ENCODE results near the gene SMYD3.

DNA sequence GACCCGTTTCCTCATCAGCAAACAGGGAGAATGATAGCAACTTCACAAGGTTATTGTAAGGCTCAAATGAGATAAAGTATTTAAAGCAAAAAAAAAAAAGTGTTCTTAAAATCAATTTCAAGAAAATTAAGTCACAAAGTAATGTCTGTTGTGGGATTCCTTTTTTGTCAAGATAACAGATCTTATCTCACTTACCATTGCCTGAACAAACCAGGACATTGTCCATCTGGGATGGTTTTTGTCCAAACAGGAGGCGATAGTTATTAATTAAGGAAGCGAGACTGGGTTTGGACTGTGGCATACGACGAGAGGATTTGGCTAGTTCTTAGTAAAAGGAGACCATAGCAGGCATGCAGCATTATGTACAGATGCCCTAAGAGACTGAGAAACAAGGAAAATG is 458.4 kb downstream of the SMYD3 start:
- TF ChIP-seq SPI1 (IDR thresholded peaks at IDR 0.05; ENCODE audit: borderline replicate concordance, low read depth) (no peak), CTCF (IDR thresholded peaks at IDR 0.05; ENCODE audit: insufficient read depth, low read length) (no peak), GABPA (IDR thresholded peaks at IDR 0.05; ENCODE audit: low read depth) (no peak)
